CD14-positive monocyte (primary cell): ENCODE results near the gene ARL15. TPM values are rescaled to one million over a fixed set of nuclear protein-coding genes. Genes with fewer than 3 reads are reported as not detected.

Experiments
- DNase-seq, 3 donors: peaks; one replicate each; pipeline ENCODE4 v3.0.0-alpha.2; 2011 to 2022
- H2AFZ ChIP-seq: 2 replicates; pipeline ENCODE4 v1.6.0; 2012; ENCODE audit warnings: mild to moderate bottlenecking, low read depth, low read length, inconsistent platforms; ENCODE audit not compliant: insufficient read depth, poor library complexity, severe bottlenecking
- H3K27ac ChIP-seq, 2 donors: 1 replicate in 1 of 2; 2 replicates in 1 of 2; pipeline ENCODE4 v1.5.1; 2012 to 2013; ENCODE audit warnings: low read length in 2 of 2, control low read depth in 1 of 2, inconsistent platforms in 1 of 2, low read depth in 1 of 2, mild to moderate bottlenecking in 1 of 2
- H3K27me3 ChIP-seq, 2 donors: one replicate each; pipeline versions ENCODE4 v1.6.0 to v1.6.1; 2011 to 2013; ENCODE audit warnings: low read length in 2 of 2; ENCODE audit not compliant: control insufficient read depth in 2 of 2, insufficient read depth in 2 of 2
- H3K36me3 ChIP-seq, 2 donors: replicated peaks in 1 of 2; 1 replicate in 1 of 2; 2 replicates in 1 of 2; pipeline versions ENCODE4 v1.5.1 to v1.6.1; 2012 to 2013; ENCODE audit warnings: low read length in 2 of 2, control low read depth in 1 of 2, inconsistent platforms in 1 of 2, mild to moderate bottlenecking in 1 of 2; ENCODE audit not compliant: insufficient read depth in 2 of 2, control insufficient read depth in 1 of 2
- H3K4me1 ChIP-seq, 2 donors: 1 replicate in 1 of 2; 2 replicates in 1 of 2; pipeline versions ENCODE4 v1.5.1 to v1.6.1; 2012 to 2013; ENCODE audit warnings: low read length in 2 of 2, control low read depth in 1 of 2, inconsistent platforms in 1 of 2, mild to moderate bottlenecking in 1 of 2, moderate library complexity in 1 of 2; ENCODE audit not compliant: insufficient read depth in 2 of 2, control insufficient read depth in 1 of 2
- H3K4me2 ChIP-seq: replicated peaks from 2 replicates; pipeline ENCODE3; 2012; ENCODE audit warnings: low read length, moderate library complexity, mild to moderate bottlenecking; ENCODE audit not compliant: poor library complexity, severe bottlenecking; ENCODE audit errors: extremely low read depth
- H3K4me3 ChIP-seq, 3 experiments: fragments of 200-600 bp in 1 of 3; sonication (generic) in 1 of 3; replicated peaks in 1 of 3; 1 replicate in 2 of 3; 2 replicates in 1 of 3; pipeline ENCODE4 v1.5.1; 2011 to 2013; ENCODE audit warnings: low read length in 3 of 3, mild to moderate bottlenecking in 3 of 3, control low read depth in 2 of 3, low read depth in 2 of 3, inconsistent platforms in 1 of 3, moderate library complexity in 1 of 3
- H3K79me2 ChIP-seq: 2 replicates; pipeline ENCODE4 v1.6.0; 2012; ENCODE audit warnings: mild to moderate bottlenecking, control low read depth, inconsistent platforms, low read length, moderate library complexity; ENCODE audit not compliant: insufficient read depth
- H3K9ac ChIP-seq: 2 replicates; pipeline ENCODE4 v1.6.0; 2017; ENCODE audit warnings: low read length, mild to moderate bottlenecking; ENCODE audit not compliant: insufficient read depth, poor library complexity, severe bottlenecking
- H3K9me3 ChIP-seq, 2 donors: replicated peaks in 1 of 2; 1 replicate in 1 of 2; 2 replicates in 1 of 2; pipeline versions ENCODE4 v1.5.1 to v1.6.1; 2012 to 2013; ENCODE audit warnings: low read length in 2 of 2, control low read depth in 1 of 2; ENCODE audit not compliant: control insufficient read depth in 1 of 2, insufficient read depth in 1 of 2
- H4K20me1 ChIP-seq: 2 replicates; pipeline ENCODE4 v1.6.0; 2012; ENCODE audit warnings: mild to moderate bottlenecking, low read length, control low read depth, moderate library complexity; ENCODE audit not compliant: insufficient read depth
- H3K27ac Mint-ChIP-seq, 7 donors: one replicate each; pipeline ENCODE4 v1.8.0; 2020; ENCODE audit warnings: mild to moderate bottlenecking in 7 of 7, mixed read lengths in 7 of 7, moderate library complexity in 6 of 7, inconsistent platforms in 2 of 7
- H3K27me3 Mint-ChIP-seq, 3 donors: one replicate each; pipeline ENCODE4 v1.8.0; 2021 to 2022; ENCODE audit warnings: low read depth in 3 of 3, mild to moderate bottlenecking in 3 of 3, mixed read lengths in 3 of 3, moderate library complexity in 3 of 3, inconsistent platforms in 1 of 3
- H3K36me3 Mint-ChIP-seq, 2 donors: one replicate each; pipeline ENCODE4 v1.8.0; 2020; ENCODE audit warnings: mixed read lengths in 2 of 2, inconsistent platforms in 1 of 2, mild to moderate bottlenecking in 1 of 2
- H3K4me1 Mint-ChIP-seq: one replicate; pipeline ENCODE4 v1.8.0; 2020; ENCODE audit warnings: mild to moderate bottlenecking, mixed read lengths
- H3K4me3 Mint-ChIP-seq, 2 donors: one replicate each; pipeline ENCODE4 v1.8.0; 2020; ENCODE audit warnings: mild to moderate bottlenecking in 2 of 2, mixed read lengths in 2 of 2, moderate library complexity in 1 of 2
- H3K9me3 Mint-ChIP-seq, 7 donors: one replicate each; pipeline ENCODE4 v1.8.0; 2020 to 2022; ENCODE audit warnings: mixed read lengths in 7 of 7, mild to moderate bottlenecking in 6 of 7, moderate library complexity in 6 of 7, inconsistent platforms in 2 of 7
- WGBS: methylation state at CpG from one replicate; pipeline ENCODE4 v1.1.5; 2013; ENCODE audit warnings: missing lambda C conversion rate; ENCODE audit not compliant: insufficient coverage; 5-methylcytosine and 5-hydroxymethylcytosine counted together
- intact Hi-C, 2 donors: fragments of 100-400 bp; cut with micrococcal nuclease; formaldehyde crosslinking; loops; one replicate each; pipeline versions ENCODE4 v1.15.0 to v1.15.1; 2023
- polyA plus RNA-seq, 3 donors: library from polyadenylated mRNA; depleted of rRNA in 1 of 3; unstranded in 2 of 3; stranded (reverse) in 1 of 3; fragments of 300-500 nt in 2 of 3; fragments of >200 nt in 1 of 3; fragmentation: Illumina TruSeq in 2 of 3; gene quantifications; 1 replicate in 2 of 3; 2 replicates in 1 of 3; pipeline ENCODE4 v1.2.3, GENCODE V29; 2012 to 2021
- TF ChIP-seq, protein P1 (sequence below): fragments of 200-600 bp; IDR thresholded peaks from one replicate; pipeline ENCODE4 v1.8.0; 2022; ENCODE audit warnings: antibody characterized with exemption, mild to moderate bottlenecking

The ARL15 gene
- polyA plus RNA-seq, 3 donors = 10.5 to 27.6 (median 18.0) TPM

DNA sequence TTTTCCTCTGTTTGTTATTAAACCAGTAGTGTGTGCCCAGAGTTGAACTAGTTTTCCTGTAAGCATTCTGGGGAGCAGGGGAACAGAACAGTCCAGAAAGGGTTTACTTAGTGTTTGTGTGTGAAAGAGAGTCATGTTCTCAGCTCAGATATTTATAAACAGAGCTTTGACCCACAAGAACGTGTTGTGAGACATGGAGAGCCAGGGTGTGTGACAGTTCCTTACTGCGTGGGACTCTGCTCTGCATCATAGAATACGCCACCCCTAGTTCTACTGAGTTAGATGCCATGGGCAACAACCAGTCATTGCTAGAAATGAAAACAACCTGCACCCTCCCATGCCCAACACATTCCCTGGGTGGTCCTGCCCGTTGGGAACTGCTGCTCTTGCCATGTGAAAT, 419.2 kb downstream of the ARL15 start:
- no peaks in the 10 kb centered on the region for H3K36me3 ChIP-seq
- no peaks in the 10 kb centered on the region for H3K4me1 ChIP-seq
- Mint-ChIP-seq H3K27ac (no peak overlapping the region), H3K4me1 (no peaks in the 10 kb centered on the region), H3K9me3 (no peaks in the 10 kb centered on the region), H3K36me3 (peaks cover 3 to 7% of the 10 kb centered on the region in 2 donors), H3K27me3 (peaks cover 0 to 2% (median 0%) of the 10 kb centered on the region in 3 donors), H3K4me3 (no peak overlapping the region)
- DNase-seq = no peak
- no peak overlapping the region for H2AFZ ChIP-seq
- no peak overlapping the region for H3K27ac ChIP-seq
- no peak overlapping the region for H3K4me2 ChIP-seq
- H3K79me2 ChIP-seq = no peaks in the 10 kb centered on the region
- no peaks in the 10 kb centered on the region for H3K9me3 ChIP-seq
- no peak overlapping the region for H3K9ac ChIP-seq
- no peaks in the 10 kb centered on the region for H3K27me3 ChIP-seq
- intact Hi-C loops = no loop called here
- 75% methylated on average over 4 of the region's 4 CpGs for WGBS
- H3K4me3 ChIP-seq = no peak overlapping the region
- no peaks in the 10 kb centered on the region for H4K20me1 ChIP-seq
- TF ChIP-seq, protein P1, sequence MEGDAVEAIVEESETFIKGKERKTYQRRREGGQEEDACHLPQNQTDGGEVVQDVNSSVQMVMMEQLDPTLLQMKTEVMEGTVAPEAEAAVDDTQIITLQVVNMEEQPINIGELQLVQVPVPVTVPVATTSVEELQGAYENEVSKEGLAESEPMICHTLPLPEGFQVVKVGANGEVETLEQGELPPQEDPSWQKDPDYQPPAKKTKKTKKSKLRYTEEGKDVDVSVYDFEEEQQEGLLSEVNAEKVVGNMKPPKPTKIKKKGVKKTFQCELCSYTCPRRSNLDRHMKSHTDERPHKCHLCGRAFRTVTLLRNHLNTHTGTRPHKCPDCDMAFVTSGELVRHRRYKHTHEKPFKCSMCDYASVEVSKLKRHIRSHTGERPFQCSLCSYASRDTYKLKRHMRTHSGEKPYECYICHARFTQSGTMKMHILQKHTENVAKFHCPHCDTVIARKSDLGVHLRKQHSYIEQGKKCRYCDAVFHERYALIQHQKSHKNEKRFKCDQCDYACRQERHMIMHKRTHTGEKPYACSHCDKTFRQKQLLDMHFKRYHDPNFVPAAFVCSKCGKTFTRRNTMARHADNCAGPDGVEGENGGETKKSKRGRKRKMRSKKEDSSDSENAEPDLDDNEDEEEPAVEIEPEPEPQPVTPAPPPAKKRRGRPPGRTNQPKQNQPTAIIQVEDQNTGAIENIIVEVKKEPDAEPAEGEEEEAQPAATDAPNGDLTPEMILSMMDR = no peak

DNA sequence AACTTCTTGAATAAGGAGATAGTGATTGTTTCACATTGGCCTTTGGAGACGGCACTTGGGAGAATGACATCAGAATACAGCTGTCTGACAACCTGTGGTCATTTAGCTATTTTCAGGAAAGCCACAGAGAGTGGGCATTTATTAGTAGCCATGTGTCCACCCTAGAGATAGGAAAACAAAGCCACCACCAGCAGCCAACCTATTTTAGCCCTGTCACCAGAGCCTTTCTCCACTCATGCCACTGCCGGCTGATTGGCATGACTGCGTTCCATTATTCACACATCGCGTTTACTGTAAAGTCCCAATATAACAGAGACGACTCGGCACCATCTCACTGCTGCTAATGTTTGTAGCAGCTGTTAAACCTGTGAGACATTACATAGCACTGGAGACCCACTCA, 419.9 kb downstream of the ARL15 start:
- H3K9me3 Mint-ChIP-seq = no peaks in the 10 kb centered on the region
- H3K4me3 Mint-ChIP-seq = no peak overlapping the region
- no peaks in the 10 kb centered on the region for H3K9me3 ChIP-seq
- 97% methylated on average over 6 of the region's 7 CpGs for WGBS
- H3K4me1 ChIP-seq = no peaks in the 10 kb centered on the region
- H3K27me3 Mint-ChIP-seq = peaks cover 0 to 2% (median 0%) of the 10 kb centered on the region in 3 donors
- no peaks in the 10 kb centered on the region for H3K27me3 ChIP-seq
- no peaks in the 10 kb centered on the region for H3K36me3 ChIP-seq
- H3K4me2 ChIP-seq = no peak overlapping the region
- no peak overlapping the region for H3K9ac ChIP-seq
- peaks cover 7 to 11% of the 10 kb centered on the region in 2 donors for H3K36me3 Mint-ChIP-seq
- H3K79me2 ChIP-seq = no peaks in the 10 kb centered on the region
- H3K27ac Mint-ChIP-seq = no peak overlapping the region
- no peak overlapping the region for H3K27ac ChIP-seq
- intact Hi-C loops = no loop called here
- H3K4me3 ChIP-seq = no peak overlapping the region
- no peaks in the 10 kb centered on the region for H4K20me1 ChIP-seq
- no peak for DNase-seq
- TF ChIP-seq, protein P1 = no peak
- H2AFZ ChIP-seq = no peak overlapping the region
- H3K4me1 Mint-ChIP-seq = no peaks in the 10 kb centered on the region
